BE2C (cell line): ENCODE results near the gene CHSY1.
"Not testable (repeated sequence)": the region's sequence is repeated elsewhere in the genome, so short reads cannot be mapped to it uniquely, and the experiment has no call there.

Experiments
- DNase-seq: peaks from one replicate; pipeline ENCODE4 v3.0.0-alpha.2; 2020
- H3K27me3 ChIP-seq: fragments of 250-450 bp; sonication (Bioruptor Pico); 2 replicates; pipeline ENCODE4 v1.5.1; 2020; ENCODE audit warnings: mild to moderate bottlenecking
- H3K36me3 ChIP-seq: fragments of 250-450 bp; sonication (Bioruptor Pico); 2 replicates; pipeline ENCODE4 v1.5.1; 2020; ENCODE audit warnings: mild to moderate bottlenecking
- H3K4me1 ChIP-seq: fragments of 250-450 bp; sonication (Bioruptor Pico); 2 replicates; pipeline ENCODE4 v1.5.1; 2020
- H3K4me3 ChIP-seq: 2 replicates; pipeline ENCODE4 v1.5.1; 2011; ENCODE audit warnings: low read depth, low read length
- H3K9me3 ChIP-seq: fragments of 250-450 bp; sonication (Bioruptor Pico); 2 replicates; pipeline ENCODE4 v1.5.1; 2020
- CTCF ChIP-seq: IDR thresholded peaks from 2 replicates; pipeline ENCODE4 v1.5.1; 2012; ENCODE audit warnings: mild to moderate bottlenecking, low read depth, low read length

CHSY1 gene

GRCh38 chr15:101217446-101217845, 34.4 kb downstream of the CHSY1 start:
- no peak for DNase-seq
- Histone ChIP-seq H3K9me3 (no peaks in the 10 kb centered on the region), H3K4me3 (no peak overlapping the region), H3K36me3 (peaks cover 20% of the 10 kb centered on the region), H3K4me1 (peaks cover 10% of the 10 kb centered on the region), H3K27me3 (no peaks in the 10 kb centered on the region)
- TF ChIP-seq CTCF = no peak; the same call in none of the 2 replicates

- Histone ChIP-seq H3K4me1 (peaks cover 10% of the 10 kb centered on the region), H3K36me3 (peaks cover 20% of the 10 kb centered on the region), H3K27me3 (no peaks in the 10 kb centered on the region), H3K9me3 (no peaks in the 10 kb centered on the region), H3K4me3 (no peak overlapping the region)
- no peak for TF ChIP-seq CTCF
- DNase-seq = no peak
These were observed 35.7 kb downstream of the CHSY1 start for GRCh38 chr15:101216100-101216499.

DNA sequence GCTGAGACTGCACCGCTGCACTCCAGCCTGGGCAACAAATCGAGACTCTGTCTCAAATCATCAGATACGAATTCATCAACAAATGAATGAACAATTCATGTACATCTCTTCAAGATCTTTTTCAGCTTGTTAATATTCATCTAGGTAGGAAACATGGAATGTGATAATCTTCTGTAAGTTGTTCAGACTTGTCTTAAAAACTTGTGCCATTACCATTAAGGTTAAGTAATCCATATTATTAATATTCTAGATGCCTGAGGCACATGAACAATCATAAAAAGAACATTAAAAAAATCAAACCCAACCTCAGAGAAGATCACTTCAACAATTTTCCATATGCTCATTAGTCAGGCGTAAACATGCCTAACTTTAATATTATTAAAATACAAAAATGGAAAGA, 36.2 kb downstream of the CHSY1 start:
- Histone ChIP-seq H3K4me1 (peaks cover 14% of the 10 kb centered on the region), H3K36me3 (peaks cover 20% of the 10 kb centered on the region)
- no peak for TF ChIP-seq CTCF

GRCh38 chr15:101214435-101215097, 37.3 kb downstream of the CHSY1 start:
- H3K9me3 ChIP-seq, H3K27me3 ChIP-seq, H3K4me3 ChIP-seq, DNase-seq: not testable (repeated sequence)
- Histone ChIP-seq H3K36me3 (peaks cover 21% of the 10 kb centered on the region), H3K4me1 (peaks cover 25% of the 10 kb centered on the region)

More for the DNA sequence above, 36.2 kb downstream of the CHSY1 start:
- Histone ChIP-seq H3K9me3 (no peaks in the 10 kb centered on the region), H3K4me3 (no peak overlapping the region), H3K27me3 (no peaks in the 10 kb centered on the region)
- DNase-seq = no peak

DNA sequence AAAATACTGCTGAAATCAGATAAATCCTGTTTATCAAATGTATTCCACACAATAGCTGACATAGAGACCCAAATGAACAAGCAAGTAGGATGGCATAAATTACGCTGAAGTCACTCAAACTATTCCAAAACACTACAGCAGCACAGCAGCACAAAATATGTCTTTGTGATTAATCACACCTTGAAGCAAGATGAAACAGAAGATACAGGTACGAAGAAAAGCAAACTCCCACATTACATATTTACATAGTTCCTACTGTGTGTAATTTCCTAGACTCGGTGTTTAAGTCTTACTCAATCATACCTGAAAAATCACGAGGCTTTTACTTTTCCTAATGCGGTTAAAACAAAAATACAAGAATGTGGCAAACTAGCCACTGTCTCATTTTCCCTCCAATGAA, 38.3 kb downstream of the CHSY1 start:
- Histone ChIP-seq H3K36me3 (peaks cover 21% of the 10 kb centered on the region), H3K4me3 (no peak overlapping the region), H3K9me3 (no peaks in the 10 kb centered on the region), H3K4me1 (peaks cover 25% of the 10 kb centered on the region), H3K27me3 (no peaks in the 10 kb centered on the region)
- DNase-seq = no peak
- no peak for TF ChIP-seq CTCF

DNA sequence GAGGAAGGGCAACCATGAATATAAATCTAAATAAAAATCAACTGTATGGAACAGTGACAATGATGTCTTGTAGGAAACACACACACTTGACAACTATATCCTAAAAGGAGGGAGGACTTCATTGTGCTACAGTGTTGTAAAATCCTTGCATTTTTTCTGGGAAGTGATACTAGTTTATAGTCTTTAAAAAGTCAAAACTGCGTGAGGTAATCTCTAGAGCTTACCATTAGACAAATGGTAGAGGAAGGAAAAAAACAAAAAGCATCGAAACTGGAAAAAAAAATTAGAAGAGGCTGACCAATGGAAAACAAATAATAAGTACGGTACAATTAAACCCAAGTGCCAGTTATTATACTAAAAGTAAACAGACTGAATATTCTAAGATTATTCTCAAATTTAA, 38.7 kb downstream of the CHSY1 start:
- Histone ChIP-seq H3K4me1 (peaks cover 23% of the 10 kb centered on the region), H3K9me3 (no peaks in the 10 kb centered on the region), H3K36me3 (peaks cover 17% of the 10 kb centered on the region), H3K4me3 (no peak overlapping the region), H3K27me3 (no peaks in the 10 kb centered on the region)
- DNase-seq = no peak
- TF ChIP-seq CTCF = no peak

GRCh38 chr15:101211897-101212296, 40.0 kb downstream of the CHSY1 start:
- TF ChIP-seq CTCF = no peak
- peaks cover 17% of the 10 kb centered on the region for H3K36me3 ChIP-seq
- H3K4me1 ChIP-seq = peaks cover 19% of the 10 kb centered on the region
- no peak overlapping the region for H3K4me3 ChIP-seq
- no peak for DNase-seq
- H3K27me3 ChIP-seq = no peaks in the 10 kb centered on the region
- no peaks in the 10 kb centered on the region for H3K9me3 ChIP-seq
